T-helper 22 cell (primary cell): ENCODE results near the gene SOD3.

Source experiments
- DNase-seq: peaks from one replicate; pipeline ENCODE4 v3.0.0-alpha.2; 2020; ENCODE audit warnings: low read depth

Gene SOD3

GRCh38 chr4:24775032-24775605 is 20.3 kb upstream of the SOD3 start:
- no peak for DNase-seq

- DNase-seq: no peak
Observed at GRCh38 chr4:24775750-24776149, 19.6 kb upstream of the SOD3 start.

GRCh38 chr4:24777536-24778463 is 17.6 kb upstream of the SOD3 start:
- no peak for DNase-seq

GRCh38 chr4:24778464-24779225 is 16.7 kb upstream of the SOD3 start:
- no peak for DNase-seq

- DNase-seq: no peak
Observed at GRCh38 chr4:24780936-24781495, 14.4 kb upstream of the SOD3 start.

GRCh38 chr4:24781999-24782745 is 13.2 kb upstream of the SOD3 start:
- DNase-seq: no peak

GRCh38 chr4:24783506-24783905 is 11.9 kb upstream of the SOD3 start:
- DNase-seq: no peak

- no peak for DNase-seq
Observed at GRCh38 chr4:24791043-24791442, 4.3 kb upstream of the SOD3 start.

GRCh38 chr4:24792552-24792951 is 2.8 kb upstream of the SOD3 start:
- DNase-seq: no peak

GRCh38 chr4:24793219-24794005 is 2.0 kb upstream of the SOD3 start:
- DNase-seq: no peak

- DNase-seq: no peak
Observed at GRCh38 chr4:24794051-24794450, 1.3 kb upstream of the SOD3 start.

GRCh38 chr4:24794480-24794879 is 893 bp upstream of the SOD3 start:
- DNase-seq: no peak

GRCh38 chr4:24795666-24796381 is 451 bp downstream of the SOD3 start:
- DNase-seq: no peak

GRCh38 chr4:24796620-24797019 is 1.2 kb downstream of the SOD3 start:
- DNase-seq: no peak

- DNase-seq: no peak
Observed at GRCh38 chr4:24798036-24798610, 2.8 kb downstream of the SOD3 start.

GRCh38 chr4:24799196-24799543 is 3.8 kb downstream of the SOD3 start:
- DNase-seq: no peak

- no peak for DNase-seq
Observed at GRCh38 chr4:24799544-24800324, 4.4 kb downstream of the SOD3 start.

- no peak for DNase-seq
Observed at GRCh38 chr4:24800325-24800895, 5.0 kb downstream of the SOD3 start.
